GM18520 (cell line): Measurements from ENCODE around the gene TNS1.

ENCODE experiments used
- ATAC-seq: cut with Tn5 transposase; IDR thresholded peaks from one replicate; pipeline ENCODE4 v1.9.1; 2021; ENCODE audit not compliant: unreplicated experiment

Gene TNS1

DNA sequence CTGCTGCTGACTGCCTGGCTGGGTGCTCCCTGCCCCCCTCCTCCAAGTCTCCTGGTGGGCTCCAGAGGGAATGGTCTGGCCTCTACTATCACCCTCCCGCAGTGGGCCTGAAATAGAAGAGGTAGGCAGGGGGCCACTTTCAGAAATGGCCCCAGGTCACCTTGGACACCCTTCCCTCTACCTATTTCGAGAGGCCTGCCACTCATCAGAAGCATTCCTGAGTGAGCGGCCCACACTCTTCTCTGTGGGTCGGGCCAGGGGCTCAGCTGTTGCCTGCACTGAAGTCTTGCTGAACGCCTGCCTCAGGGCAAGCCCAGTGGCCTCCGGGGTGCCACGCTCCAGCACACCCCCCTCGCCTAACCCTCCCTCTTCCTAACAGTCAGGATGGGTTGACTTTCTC, 124.9 kb downstream of the TNS1 start:
- no peak for ATAC-seq

DNA sequence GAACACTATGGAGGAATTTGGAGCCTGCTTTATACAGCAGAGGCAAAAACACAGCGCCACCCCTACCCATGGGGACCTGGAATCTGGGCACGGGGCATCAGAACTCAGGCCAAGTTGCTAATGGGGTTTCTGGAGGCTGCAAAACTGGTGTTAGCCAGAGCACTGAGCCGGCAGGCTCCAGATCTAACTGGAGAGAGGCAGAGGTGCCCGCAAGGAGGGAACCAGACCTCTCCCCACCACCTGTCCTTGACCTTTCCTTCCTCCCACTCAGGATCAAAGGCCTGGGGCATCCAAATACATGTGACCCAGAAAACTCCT, 126.6 kb downstream of the TNS1 start:
- ATAC-seq: no peak

DNA sequence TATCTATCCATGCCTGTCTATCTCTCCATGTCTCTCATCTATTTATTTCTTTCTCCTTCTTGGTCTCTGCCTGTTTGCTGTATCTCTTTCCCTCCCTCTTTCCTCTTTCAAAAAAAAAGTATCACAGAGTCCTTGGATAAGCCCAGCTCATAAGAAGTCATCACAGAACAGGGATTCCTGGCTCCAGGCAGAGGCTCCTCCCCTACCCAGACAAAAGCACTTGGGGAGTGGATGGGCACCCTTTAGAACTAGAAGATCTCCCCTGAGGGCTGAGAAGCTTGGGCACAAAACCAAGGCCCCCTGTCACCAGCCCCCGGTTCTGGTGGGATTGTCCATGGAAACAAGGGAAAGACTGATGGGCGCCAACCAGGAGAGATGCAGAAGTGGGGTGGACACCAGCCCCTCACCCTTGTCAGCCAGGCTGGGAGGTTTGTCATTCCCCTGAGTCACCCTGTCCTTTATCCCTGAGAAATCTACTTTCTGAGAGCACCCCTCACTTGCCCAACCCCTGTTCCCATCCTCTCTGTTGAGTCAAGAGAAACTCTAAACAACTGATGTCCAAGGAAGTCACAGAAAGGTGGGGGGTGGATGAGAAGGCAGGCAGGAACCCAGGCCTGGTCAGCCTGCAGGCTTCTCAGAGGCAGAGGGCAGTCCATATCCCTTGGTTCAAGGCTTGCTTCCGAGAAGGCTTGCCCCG, 127.1 kb downstream of the TNS1 start:
- no peak for ATAC-seq

DNA sequence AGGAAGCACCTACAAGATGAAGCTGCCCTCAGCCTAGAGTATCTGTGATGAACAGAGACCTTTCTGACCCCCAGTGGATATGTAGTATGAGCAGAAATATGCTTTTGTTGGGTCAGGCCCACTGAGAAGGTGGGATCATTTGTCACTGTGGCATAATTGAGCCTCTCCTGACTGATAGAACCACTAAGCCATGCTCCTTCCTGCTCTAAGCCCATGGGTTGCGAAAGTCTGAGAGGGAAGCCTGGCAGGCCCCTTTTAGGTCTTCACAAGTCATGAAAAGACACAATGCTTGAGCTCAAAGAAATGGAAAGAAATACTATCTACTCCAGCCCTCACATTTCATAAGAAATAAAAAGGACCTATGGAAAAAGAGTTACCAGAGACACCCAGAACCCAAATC, 127.7 kb downstream of the TNS1 start:
- ATAC-seq: no peak

DNA sequence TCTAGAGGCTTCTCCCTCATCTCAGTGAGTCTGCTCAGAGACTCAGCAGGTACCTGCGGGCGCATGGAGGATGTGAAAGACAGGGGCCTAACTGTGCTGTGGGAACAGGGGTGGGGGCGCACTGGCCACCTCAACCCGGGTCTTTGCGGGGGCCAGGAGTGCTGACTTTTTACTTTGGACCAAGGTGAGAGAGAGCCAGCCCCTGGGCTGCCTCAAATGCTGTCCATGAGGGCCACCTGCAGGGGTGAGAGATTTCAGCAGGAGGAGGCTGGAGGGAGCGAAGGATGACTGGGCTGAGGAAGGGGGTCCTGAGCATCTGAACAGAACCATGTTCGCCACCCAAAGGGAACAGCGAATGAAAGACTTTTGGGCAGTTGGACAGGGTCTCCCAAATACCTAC, 129.4 kb downstream of the TNS1 start:
- no peak for ATAC-seq

DNA sequence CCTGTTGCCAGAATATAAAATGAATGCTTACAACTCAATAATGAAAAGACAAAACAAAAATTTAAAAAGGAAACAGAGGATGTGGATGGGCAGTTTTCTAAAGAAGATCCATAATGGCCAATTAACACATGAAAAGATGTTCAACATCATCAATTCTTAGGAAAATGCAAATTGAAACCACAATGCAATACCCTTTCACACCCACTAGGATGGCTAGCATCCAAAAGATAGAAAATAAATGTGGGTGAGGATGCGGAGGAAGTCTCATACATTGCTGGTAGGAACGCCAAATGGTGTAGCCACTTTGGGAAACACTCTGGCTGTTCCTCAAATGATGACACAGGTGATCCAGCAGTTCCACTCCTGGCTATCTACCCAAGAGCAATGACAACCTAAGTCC, 130.5 kb downstream of the TNS1 start:
- ATAC-seq: no peak

DNA sequence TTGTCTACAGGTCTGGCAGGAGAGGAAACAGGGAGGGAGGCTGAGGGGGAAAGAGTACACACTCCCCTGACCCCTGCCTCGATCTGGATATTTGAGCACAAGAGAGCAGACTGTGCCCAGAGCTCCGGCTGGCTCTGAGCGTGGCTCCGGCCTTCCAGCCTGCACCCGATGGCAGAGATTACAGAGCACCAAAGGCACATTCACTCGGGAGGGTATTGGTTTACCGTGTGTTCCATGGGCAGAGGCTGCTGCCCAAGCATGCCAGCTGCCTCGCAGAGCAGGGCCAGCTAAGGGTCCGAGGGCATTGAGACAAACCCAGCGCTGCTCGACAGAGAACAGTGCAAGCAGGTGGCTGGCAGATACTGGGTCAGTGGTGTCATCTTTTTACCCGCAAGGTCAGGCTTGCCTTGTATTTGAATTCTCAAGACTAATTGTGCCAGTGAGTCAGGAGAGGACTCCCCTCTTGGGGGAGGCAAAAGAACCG, 132.2 kb downstream of the TNS1 start:
- no peak for ATAC-seq

DNA sequence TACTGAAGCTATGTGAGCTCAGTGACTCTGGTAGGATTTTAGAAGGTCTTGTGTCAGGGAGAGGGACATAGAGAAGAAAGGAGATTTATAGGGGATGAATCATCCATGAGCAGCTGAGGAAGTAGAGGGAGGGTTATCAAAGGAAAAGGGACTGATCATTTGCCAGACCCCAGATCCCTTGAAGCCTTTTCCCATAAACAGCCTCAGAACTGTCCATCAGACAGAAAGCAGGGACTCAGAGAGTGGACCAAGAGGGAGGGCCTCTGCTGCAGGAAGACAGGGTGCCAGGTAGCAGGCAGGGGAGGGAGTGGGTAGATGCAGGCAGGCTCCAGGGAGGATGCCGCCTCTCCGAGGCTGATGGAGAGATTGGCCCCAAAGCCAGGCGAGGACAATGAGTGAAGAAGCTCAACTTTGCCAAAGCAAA, 133.9 kb downstream of the TNS1 start:
- ATAC-seq: no peak

DNA sequence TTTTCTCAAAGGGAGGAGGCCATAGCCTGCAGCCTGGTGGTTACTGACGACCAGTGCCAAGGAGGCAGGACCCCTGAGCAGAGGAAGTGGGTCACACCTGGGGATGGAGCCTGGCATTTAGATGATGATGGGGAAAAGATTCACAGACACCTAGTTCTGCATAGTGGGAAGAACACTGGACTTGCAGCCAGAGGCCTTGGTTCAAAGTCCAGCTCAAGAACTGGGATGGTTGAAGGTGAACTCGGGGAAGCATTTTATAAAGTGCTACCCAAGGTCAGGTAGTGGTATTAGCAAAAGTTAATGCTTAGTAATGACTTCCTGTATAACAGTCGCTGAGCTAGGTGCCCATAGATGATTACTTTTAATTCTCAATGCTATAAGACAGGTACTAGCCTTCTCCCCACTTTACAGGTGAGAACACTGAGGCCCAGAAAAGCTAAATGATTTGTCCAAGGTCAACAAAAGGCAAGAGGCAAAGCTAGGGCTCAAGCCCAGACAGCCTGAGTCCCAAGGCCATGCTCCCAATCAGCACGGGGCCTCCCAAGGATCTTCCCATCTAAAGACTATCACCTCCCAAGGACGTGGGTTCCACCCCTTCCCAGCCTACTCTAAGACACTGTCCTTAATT, 134.4 kb downstream of the TNS1 start:
- no peak for ATAC-seq

DNA sequence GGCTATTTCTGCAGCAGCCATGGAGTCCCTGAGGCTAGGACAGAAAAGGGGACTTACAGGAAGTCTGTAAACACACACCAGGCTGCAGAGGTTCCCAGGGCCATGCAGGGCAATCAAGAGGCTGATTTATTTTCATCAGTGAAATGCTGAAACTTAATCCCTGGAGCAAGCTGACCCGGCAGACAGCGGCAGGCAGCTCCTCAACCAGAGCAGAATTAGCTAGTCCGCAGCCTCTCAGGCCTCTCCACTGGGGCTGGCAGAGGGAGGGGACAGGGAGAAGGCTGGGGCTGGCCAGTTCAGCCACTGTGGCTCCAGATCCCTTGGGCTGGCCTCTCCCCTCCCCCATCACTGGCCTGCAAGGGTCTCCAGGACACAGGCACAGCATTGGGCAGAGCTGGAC, 136.3 kb downstream of the TNS1 start:
- no peak for ATAC-seq

DNA sequence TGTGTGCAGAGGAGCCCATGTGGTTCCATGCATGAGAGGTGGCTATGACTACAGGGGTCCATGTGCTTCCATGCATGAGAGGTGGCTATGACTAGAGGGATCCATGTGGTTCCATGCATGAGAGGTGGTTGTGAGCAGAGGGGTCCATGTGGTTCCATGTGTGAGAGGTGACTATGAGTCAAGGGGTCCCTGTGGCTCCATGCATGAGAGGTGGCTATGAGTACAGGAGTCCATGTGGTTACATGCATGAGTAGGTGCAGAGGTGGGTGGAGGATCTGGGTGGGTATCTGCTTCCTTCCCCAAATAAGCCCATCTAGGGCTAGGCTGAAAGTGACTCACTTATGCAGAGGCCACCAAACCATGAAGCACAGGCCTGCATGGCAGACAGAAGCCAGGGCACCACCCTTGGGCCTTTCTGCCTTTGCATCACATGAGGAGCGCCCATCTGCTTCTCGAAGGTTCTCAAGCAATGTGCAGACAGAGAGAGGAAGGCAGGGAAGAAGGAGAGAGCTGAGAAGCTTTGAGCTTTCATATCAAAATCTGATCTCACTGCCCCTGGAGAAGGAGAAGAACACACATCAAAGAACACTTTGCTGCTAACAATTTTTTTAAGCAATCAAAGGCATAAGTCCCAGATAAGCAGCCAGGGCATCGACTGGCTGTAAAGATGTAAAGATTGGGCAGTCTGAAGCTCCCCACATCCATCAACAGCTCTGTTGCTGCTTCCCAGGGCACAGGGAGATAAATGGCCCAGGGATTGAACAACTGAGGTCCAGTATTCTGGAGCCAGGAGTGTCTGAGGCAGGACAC, 137.6 kb downstream of the TNS1 start:
- ATAC-seq: no peak

DNA sequence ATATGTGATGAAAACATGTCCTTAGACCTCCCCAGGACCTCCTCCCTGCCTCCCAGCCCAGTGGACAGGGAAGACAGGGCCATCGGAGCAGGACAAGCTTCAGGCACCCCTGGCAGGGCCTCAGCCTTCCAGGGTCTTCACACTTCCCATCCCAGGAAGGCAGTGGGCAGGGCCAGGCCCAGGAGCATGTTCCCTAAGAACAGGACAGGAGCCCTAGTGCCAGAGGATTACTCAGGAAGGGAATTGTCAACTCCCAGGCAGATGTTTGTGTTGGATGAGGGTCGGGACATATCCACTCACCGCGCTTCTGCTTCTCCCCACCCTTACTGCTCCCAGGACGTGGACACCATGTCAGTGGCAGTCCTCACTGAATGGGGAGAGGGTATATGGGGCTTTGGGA, 138.9 kb downstream of the TNS1 start:
- no peak for ATAC-seq

DNA sequence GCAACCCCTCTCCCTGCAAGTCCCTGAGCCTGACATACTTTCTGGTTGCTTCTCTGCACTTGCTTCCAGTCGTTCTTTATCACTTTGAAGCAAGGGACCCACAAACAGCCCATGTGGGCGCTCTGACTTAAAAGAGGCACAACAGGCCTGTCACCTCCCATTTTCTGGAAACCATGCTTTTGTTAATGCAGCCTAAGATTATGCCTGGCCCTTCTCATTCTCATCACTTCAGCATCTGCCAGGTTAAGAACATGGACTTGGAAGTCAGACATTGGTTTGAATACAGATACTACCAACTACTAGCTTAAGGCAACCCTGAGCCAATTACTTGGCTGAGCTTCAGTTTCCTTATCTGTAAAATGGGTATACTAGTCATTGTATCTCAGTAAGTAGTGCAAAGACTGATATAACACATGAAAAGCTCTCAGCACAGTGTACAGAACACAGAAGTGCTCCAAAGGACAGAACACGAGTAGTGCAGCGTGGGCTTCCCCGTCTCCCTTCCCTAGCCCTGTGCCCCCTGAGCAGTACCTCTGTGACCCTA, 141.4 kb downstream of the TNS1 start:
- no peak for ATAC-seq

DNA sequence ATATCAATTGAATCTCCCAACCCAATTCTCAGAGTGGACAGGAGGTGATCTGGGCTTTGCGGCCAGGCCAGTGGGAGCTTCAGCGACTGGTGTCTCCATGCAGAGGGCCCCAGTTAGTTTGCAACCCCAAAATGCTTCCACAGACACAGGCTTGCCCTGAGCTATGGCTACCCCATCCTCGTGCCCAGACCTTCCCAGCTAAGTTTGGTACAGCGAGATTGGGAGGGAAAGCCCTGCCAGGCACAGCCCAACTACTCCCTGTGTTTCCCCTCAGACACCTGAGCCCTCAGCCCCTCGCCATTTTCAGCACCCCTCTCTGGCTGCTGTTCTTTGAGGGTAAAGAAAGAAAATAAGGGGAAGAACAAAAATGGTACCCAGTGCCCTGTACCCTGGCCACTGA, 142.9 kb downstream of the TNS1 start:
- no peak for ATAC-seq

DNA sequence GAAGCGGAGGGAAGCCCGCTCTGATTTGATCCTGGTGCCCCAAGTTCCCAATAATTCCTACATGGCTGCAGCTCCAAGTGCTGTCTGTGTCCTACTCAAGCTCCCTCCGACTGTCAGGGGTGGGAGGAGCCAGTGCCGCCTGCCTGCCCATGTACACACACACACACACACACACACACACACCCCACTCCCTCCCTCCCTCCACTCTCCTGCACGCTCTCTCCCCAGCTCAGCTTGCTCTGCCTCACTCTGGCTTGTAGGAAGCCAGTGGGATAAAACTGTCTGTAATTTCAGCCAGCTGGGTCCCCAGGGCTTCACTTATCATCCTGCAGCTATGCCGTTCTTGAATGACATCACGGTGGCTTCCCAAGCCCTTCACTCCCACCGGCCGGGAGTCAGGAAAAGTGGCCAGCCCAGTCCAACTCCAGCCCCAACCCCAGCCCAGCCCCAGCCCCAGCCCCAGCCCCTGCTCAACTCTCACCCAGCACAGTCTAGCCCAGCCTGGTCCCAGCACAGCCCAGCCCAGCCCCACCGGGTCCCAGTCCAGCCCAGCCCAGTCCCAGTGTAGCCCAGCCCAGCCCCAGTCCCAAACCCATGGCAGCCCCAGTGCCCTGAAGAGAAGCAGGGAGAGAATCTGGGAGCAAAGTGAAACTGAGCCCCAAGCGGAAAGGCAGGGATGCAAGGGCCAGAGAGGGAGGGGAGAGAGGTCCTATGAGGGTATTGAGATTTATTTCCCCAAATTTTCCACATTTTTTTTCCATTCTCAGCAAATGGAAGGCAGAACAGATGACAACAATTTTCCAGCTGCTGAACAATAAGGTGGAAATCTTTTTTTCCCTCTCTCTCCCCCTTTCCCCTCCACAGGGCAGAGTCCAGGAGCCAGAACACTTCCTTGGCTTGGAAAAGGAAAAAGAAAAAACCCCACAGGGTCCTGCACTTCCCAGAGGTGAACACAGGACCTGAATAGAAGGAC, 144.0 kb downstream of the TNS1 start:
- ATAC-seq: no peak

DNA sequence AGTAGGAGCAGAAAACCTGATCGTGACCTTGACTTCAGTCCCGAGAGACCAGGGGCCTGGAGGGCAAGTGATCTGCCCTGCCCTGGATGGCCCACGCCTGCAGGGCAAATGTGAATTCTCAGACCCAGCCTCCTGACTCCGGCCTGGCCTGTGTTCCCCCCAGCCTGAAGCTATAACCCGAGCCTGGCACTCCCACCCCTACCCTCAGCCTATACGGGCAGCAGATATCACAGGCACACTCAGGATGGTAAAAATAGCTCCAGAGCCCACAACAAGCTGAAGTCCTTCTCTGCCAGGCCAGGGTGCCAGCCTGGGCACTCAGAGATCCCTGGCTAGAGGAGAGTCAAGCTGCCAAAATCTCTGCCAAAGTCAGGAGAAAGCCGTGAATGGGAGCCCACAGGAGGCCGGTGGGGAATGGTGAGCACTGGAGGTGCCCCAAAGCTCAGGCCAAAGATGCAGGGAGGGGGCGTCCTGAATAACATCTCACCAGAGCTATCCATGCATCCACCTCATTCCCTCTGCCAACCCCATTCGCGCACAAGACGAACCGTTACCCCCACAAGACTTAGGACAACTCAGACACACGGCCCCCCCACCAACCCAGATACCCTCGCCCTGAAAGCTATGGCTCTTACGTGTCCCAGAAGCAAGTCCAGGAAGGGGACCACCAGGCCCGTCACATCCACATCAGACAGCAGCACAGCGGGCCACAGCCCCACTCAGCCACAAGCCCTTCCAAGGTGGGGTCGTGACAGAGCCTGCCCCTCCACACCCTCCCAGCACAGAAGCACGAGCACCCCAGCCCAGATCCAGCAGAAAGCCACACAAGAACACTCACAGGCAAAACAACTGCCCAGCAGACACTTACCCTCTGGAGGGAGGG, 144.9 kb downstream of the TNS1 start:
- no peak for ATAC-seq

DNA sequence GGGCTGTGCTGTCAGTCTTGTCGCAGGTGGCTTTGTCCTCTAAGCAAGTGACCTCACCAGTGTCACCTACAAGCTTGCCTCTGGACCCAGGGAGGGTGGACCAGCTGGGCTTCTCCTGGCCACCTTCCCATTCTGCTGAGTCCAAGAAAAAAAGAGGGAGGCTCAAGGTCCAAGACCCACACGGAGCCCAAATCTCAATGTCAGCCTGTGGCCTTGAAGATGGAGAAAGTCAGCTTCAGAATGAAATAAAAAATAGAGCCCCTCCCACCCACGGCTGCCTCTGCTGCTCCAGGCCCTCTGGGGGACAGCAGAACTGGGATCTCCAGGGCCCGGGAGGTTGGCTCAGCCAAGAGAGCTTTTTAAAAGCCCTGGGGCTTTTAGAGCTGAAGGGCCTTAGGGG, 145.9 kb downstream of the TNS1 start:
- ATAC-seq: no peak

DNA sequence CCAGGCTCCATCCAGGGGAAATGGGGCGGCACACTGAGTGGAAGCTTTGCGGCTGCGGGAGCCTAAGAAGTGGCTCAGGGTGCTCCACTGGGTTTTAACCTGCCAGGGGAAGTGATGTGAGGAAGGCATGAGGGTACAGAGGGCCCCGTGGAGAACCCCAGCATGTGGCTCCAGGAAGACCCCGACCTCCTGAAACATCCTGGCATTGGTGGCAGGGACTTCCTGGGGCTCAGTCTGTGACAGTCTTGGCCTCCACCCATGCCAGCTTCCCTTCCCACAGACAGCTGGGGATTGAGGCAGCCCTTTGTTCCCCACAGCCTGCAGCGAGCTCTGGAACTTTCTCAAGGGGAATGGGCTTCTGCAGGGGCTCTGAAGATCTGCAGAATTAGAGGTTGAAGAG, 146.6 kb downstream of the TNS1 start:
- ATAC-seq: no peak

DNA sequence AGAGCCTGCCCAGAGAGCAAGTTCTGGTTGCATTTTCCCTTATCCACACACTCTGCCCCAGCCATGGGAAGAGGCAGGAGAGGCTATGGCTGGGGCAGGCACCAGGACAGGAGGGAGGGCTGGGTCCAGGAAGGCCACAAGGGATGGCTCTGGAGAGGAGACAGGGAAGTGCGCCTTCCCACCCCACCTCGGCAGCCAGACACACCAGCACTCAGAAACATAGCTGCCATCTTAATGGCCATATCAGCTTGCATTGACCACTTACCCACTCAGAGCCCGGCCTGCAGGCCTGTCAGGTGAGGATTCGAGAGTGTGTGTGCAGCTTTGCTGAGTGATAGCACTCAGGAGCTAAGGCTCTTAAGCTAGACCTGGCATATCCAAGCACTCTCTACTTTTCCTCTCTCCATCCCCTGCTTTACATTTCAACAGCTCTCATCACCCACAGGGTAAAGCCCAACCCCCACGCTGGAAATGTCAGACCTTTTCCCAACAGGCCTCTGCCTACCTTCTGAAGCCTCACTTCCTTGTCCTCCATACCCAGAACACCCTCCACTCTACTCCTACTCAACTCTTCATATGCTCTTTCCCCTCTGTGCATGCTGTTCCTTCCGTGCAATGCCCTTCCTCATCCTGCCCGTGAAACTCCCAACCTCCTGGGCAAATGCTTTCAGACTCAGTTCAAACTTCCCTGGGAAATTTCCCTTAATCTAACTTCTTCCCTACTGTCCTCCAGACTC, 147.9 kb downstream of the TNS1 start:
- no peak for ATAC-seq
